ENCODE results near the gene OSBPL8.

Gene OSBPL8

DNA sequence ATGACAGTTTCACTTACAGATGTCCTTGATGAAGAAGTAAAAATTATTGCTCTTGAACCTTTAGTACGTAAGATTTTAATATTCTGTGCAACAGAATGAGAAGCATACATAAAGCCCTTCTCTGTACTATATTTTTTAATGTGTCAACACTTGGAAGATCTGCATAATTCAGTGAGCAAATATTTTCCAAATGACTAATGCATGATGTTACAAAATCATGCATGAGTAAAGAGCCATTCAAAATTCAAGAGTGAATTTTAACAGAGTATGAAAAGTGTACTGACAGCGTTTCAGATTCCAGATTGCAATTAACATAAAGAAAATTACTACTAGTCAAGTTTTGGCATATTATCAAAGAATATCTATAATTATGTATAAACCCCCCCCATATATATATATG is 110.0 kb downstream of the OSBPL8 start:
- Histone ChIP-seq H3K4me1 (ENCODE audit: control insufficient read depth, insufficient read depth, low read length, poor library complexity, severe bottlenecking) (no peaks in the 10 kb centered on the region), H3K27ac (ENCODE audit: low read depth, low read length, severe bottlenecking) (no peak overlapping the region), H3K4me3 (ENCODE audit: extremely low read depth, insufficient read depth, low read length, poor library complexity, severe bottlenecking) (no peak overlapping the region), H3K36me3 (ENCODE audit: control insufficient read depth, insufficient read depth, low read length) (peaks cover 18% of the 10 kb centered on the region), H3K9me3 (ENCODE audit: control insufficient read depth, low read length) (no peaks in the 10 kb centered on the region)
- WGBS, 2 experiments (ENCODE audit: insufficient coverage in 2 of 2): no CpG with 5 or more reads among the region's 2 CpGs

DNA sequence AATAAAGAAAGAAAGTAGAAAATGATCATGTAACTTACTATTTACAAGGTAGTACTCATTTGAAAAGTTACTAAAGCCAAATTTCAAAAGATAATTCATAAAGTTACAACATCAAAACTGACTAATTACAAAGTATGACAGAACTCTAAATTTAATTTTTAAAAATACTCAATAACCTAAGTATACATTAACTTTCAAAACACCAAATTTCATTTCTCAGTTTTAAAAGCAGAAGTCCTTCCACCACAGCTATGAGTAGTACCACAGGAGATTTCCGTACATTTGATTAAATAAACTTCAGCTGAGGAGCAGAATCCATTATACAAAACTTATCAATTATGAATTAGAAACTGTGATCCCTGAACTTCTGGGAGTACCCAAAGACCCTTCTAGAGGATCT is 110.6 kb downstream of the OSBPL8 start:
- Histone ChIP-seq H3K9me3 (ENCODE audit: control insufficient read depth, low read length) (no peaks in the 10 kb centered on the region), H3K27ac (ENCODE audit: low read depth, low read length, severe bottlenecking) (no peak overlapping the region), H3K4me1 (ENCODE audit: control insufficient read depth, insufficient read depth, low read length, poor library complexity, severe bottlenecking) (no peaks in the 10 kb centered on the region), H3K4me3 (ENCODE audit: extremely low read depth, insufficient read depth, low read length, poor library complexity, severe bottlenecking) (no peak overlapping the region), H3K36me3 (ENCODE audit: control insufficient read depth, insufficient read depth, low read length) (peaks cover 18% of the 10 kb centered on the region)
- WGBS, 2 experiments (ENCODE audit: insufficient coverage in 2 of 2): no CpG with 5 or more reads among the region's 1 CpG

DNA sequence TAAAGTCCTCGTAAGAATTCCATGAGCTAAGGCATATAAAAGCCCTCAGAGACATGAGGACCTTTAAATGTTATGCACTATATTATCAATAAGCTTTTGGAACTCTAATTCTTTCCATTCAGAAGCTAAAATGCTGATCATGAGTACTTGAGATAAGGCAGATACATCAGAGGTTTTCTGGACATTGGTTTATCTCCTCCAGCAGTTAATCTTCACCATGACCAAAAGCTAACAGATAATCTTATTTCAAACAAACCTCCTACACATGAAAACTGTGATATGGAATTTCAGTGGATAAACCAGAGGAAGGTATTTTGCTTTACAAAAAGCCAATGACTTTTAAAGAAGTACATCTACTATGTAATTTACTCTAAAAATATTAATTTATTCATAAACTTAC is 113.5 kb downstream of the OSBPL8 start:
- no peaks in the 10 kb centered on the region for H3K9me3 ChIP-seq (ENCODE audit: control insufficient read depth, low read length)
- whole genome bisulfite sequencing, 2 experiments (ENCODE audit: insufficient coverage in 2 of 2): no CpG with 5 or more reads among the region's 1 CpG
- no peak overlapping the region for H3K4me3 ChIP-seq (ENCODE audit: extremely low read depth, insufficient read depth, low read length, poor library complexity, severe bottlenecking)
- peaks cover 18% of the 10 kb centered on the region for H3K36me3 ChIP-seq (ENCODE audit: control insufficient read depth, insufficient read depth, low read length)
- H3K4me1 ChIP-seq (ENCODE audit: control insufficient read depth, insufficient read depth, low read length, poor library complexity, severe bottlenecking): no peaks in the 10 kb centered on the region
- H3K27ac ChIP-seq (ENCODE audit: low read depth, low read length, severe bottlenecking): no peak overlapping the region

DNA sequence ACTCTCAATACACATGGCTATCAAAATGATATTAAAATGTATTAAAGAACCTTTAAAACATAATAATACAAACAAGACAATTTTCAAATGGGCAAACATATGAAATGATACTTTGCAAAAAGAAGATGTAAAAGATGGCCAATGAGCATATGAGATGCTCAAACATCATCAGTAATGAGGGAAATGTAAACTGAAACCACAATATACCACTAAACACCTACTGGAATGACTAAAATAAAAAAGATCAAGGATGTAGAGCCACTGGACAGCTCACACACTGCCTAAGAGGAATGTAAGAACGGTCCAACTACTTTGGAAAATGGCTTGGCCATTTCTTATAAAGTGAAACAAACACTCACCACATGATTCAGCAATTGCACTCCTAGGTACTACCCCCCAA is 114.1 kb downstream of the OSBPL8 start:
- WGBS, 2 experiments (ENCODE audit: insufficient coverage in 2 of 2): 100% methylated on average over 1 of the region's 1 CpG; no CpG with 5 or more reads in 1 of the 2 experiments
- H3K27ac ChIP-seq (ENCODE audit: low read depth, low read length, severe bottlenecking): no peak overlapping the region

DNA sequence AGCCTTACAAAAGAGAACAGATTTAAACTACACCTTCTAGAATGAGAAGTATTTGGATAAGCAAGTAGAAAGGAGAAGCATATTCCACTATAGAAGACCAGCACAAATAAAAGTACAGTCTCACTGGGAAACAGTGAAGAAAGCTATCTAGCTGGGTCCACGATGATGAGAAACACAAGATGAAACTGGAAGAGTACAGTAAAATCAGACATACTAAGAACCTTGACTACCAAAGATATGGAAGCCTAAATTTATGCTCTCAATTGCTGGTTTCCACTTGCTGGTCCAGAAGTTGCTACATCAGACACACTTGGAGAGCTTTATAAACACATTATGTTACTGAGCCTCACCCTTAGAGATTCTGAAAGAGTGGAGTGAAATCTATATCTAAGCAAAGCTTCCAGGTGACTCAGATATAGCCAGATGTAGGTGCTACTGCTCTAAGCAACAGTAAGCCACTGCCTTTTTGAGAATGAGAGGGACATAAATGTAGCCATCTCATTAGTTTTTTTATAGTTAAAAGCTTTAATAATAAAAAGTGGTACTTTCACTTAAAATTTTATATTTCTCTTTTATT is 115.1 kb downstream of the OSBPL8 start:
- 86% methylated on average over 1 of the region's 1 CpG; no CpG with 5 or more reads in 1 of the 2 experiments for WGBS, 2 experiments (ENCODE audit: insufficient coverage in 2 of 2)
- peaks cover 10% of the 10 kb centered on the region for H3K36me3 ChIP-seq (ENCODE audit: control insufficient read depth, insufficient read depth, low read length)
- no peak overlapping the region for H3K27ac ChIP-seq (ENCODE audit: low read depth, low read length, severe bottlenecking)
- H3K4me3 ChIP-seq (ENCODE audit: extremely low read depth, insufficient read depth, low read length, poor library complexity, severe bottlenecking): no peak overlapping the region
- no peaks in the 10 kb centered on the region for H3K9me3 ChIP-seq (ENCODE audit: control insufficient read depth, low read length)
- H3K4me1 ChIP-seq (ENCODE audit: control insufficient read depth, insufficient read depth, low read length, poor library complexity, severe bottlenecking): no peaks in the 10 kb centered on the region

More for the DNA sequence above, 114.1 kb downstream of the OSBPL8 start:
- Histone ChIP-seq H3K36me3 (ENCODE audit: control insufficient read depth, insufficient read depth, low read length) (peaks cover 18% of the 10 kb centered on the region), H3K9me3 (ENCODE audit: control insufficient read depth, low read length) (no peaks in the 10 kb centered on the region), H3K4me3 (ENCODE audit: extremely low read depth, insufficient read depth, low read length, poor library complexity, severe bottlenecking) (no peak overlapping the region), H3K4me1 (ENCODE audit: control insufficient read depth, insufficient read depth, low read length, poor library complexity, severe bottlenecking) (no peaks in the 10 kb centered on the region)

DNA sequence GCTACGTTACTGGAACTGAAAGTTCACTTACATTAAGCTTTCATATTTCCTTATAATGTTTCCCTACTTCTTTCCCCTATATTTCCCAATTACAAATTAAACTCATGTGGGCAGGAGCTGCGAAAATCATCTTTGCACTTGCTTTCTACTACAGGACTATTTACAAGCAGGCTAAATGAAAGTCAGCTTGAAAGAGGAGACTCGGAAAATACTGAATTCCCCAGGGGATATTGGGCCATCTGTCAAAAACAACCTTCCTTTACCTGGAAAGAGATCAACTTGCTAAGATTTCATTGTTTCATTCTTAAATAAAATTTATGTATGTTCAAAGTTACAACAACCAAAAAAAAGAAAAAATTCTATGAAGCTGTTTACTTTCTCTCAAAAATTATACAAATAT is 118.6 kb downstream of the OSBPL8 start:
- Histone ChIP-seq H3K27ac (ENCODE audit: low read depth, low read length, severe bottlenecking) (no peak overlapping the region), H3K36me3 (ENCODE audit: control insufficient read depth, insufficient read depth, low read length) (peaks cover 4% of the 10 kb centered on the region), H3K9me3 (ENCODE audit: control insufficient read depth, low read length) (no peaks in the 10 kb centered on the region), H3K4me3 (ENCODE audit: extremely low read depth, insufficient read depth, low read length, poor library complexity, severe bottlenecking) (no peak overlapping the region), H3K4me1 (ENCODE audit: control insufficient read depth, insufficient read depth, low read length, poor library complexity, severe bottlenecking) (no peaks in the 10 kb centered on the region)
- WGBS, 2 experiments (ENCODE audit: insufficient coverage in 2 of 2): 86 to 100% methylated on average over 1 to 2 of the region's 3 CpGs

DNA sequence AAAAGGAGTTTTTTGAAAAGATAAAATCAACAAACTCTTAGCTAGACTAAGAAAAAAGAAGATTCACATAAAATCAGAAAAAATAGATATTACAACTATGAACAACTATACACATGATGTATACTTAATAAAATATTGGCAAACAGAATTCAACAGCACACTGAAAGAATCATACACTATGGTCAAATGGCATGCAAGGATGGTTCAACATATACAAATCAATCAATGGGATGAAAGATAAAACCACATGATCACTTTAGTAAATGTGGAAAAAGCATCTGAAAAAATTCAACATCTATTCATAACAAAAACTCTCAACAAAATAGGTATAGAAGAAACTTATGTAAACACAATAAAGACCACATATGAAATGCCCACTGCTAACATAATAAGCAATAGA is 126.8 kb downstream of the OSBPL8 start:
- Histone ChIP-seq H3K9me3 (ENCODE audit: control insufficient read depth, low read length) (peaks cover 13% of the 10 kb centered on the region), H3K4me3 (ENCODE audit: extremely low read depth, insufficient read depth, low read length, poor library complexity, severe bottlenecking) (no peak overlapping the region), H3K36me3 (ENCODE audit: control insufficient read depth, insufficient read depth, low read length) (peaks cover 4% of the 10 kb centered on the region), H3K4me1 (ENCODE audit: control insufficient read depth, insufficient read depth, low read length, poor library complexity, severe bottlenecking) (no peaks in the 10 kb centered on the region), H3K27ac (ENCODE audit: low read depth, low read length, severe bottlenecking) (no peak overlapping the region)

DNA sequence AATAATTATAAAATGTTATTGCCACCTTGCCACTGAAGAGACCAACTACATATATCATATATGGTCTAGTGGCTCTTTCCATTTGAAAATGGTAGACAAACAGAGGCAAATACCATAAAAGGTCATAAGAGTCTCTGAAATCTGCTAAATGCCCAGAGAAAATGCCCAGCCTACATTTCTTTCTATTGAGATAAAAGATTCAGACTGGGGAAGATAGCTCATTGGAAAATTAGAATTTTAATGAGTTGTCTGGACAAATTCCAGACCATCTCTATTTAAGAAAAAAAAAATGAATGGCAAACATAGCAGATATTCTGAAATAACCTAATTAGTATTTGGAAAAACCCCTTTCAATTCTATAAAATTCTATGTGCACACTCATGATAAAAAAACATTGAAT is 131.5 kb downstream of the OSBPL8 start:
- no peak overlapping the region for H3K27ac ChIP-seq (ENCODE audit: low read depth, low read length, severe bottlenecking)
- peaks cover 17% of the 10 kb centered on the region for H3K9me3 ChIP-seq (ENCODE audit: control insufficient read depth, low read length)
- H3K4me3 ChIP-seq (ENCODE audit: extremely low read depth, insufficient read depth, low read length, poor library complexity, severe bottlenecking): no peak overlapping the region

DNA sequence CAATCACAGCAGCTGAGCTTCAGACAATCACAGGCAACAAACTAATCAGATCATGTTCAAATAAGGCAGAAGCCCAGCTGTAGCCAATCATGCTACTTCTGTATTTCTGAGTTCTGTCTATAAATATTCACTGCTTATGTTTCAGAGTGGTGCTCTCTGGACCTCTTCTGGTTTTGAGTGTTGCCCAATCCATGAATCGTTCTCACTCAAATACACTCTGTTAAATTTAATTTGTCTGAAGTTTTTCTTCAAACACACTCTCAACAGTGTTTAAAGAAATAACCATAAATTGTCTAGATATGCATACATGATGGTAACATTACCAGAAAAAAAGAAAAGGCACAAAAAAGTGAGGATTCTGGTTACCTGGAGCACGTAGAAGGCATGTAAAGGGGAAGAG is 133.4 kb downstream of the OSBPL8 start:
- H3K9me3 ChIP-seq (ENCODE audit: control insufficient read depth, low read length): peaks cover 17% of the 10 kb centered on the region
- no peak overlapping the region for H3K27ac ChIP-seq (ENCODE audit: low read depth, low read length, severe bottlenecking)
- no peak overlapping the region for H3K4me3 ChIP-seq (ENCODE audit: extremely low read depth, insufficient read depth, low read length, poor library complexity, severe bottlenecking)
- peaks cover 12% of the 10 kb centered on the region for H3K4me1 ChIP-seq (ENCODE audit: control insufficient read depth, insufficient read depth, low read length, poor library complexity, severe bottlenecking)
- no CpG with 5 or more reads among the region's 2 CpGs for WGBS, 2 experiments (ENCODE audit: insufficient coverage in 2 of 2)
- peaks cover 5% of the 10 kb centered on the region for H3K36me3 ChIP-seq (ENCODE audit: control insufficient read depth, insufficient read depth, low read length)

More for the DNA sequence above, 131.5 kb downstream of the OSBPL8 start:
- peaks cover 1% of the 10 kb centered on the region for H3K4me1 ChIP-seq (ENCODE audit: control insufficient read depth, insufficient read depth, low read length, poor library complexity, severe bottlenecking)
- H3K36me3 ChIP-seq (ENCODE audit: control insufficient read depth, insufficient read depth, low read length): peaks cover 5% of the 10 kb centered on the region

DNA sequence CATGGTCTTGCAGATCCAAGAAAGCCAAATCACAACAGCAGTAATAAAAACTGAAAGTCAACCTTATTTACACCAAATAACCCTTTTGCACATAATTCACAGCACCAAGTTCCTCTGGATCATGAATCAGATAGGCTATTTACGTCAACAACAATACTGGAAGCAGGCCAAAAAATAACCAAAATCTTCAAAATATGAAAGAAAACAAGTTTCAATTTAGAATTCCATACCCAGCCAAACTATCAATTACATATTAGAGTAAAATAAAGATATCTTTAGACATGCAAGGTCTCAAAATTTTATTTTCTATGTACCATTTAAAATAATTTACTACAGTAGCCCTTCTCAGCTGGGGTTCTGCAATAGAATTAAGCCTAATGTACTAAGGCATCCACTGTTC is 134.6 kb downstream of the OSBPL8 start:
- Histone ChIP-seq H3K9me3 (ENCODE audit: control insufficient read depth, low read length) (peaks cover 17% of the 10 kb centered on the region), H3K27ac (ENCODE audit: low read depth, low read length, severe bottlenecking) (no peak overlapping the region), H3K36me3 (ENCODE audit: control insufficient read depth, insufficient read depth, low read length) (peaks cover 5% of the 10 kb centered on the region), H3K4me3 (ENCODE audit: extremely low read depth, insufficient read depth, low read length, poor library complexity, severe bottlenecking) (no peak overlapping the region), H3K4me1 (ENCODE audit: control insufficient read depth, insufficient read depth, low read length, poor library complexity, severe bottlenecking) (peaks cover 12% of the 10 kb centered on the region)
- 100% methylated on average over 1 of the region's 1 CpG; no CpG with 5 or more reads in 1 of the 2 experiments for WGBS, 2 experiments (ENCODE audit: insufficient coverage in 2 of 2)

DNA sequence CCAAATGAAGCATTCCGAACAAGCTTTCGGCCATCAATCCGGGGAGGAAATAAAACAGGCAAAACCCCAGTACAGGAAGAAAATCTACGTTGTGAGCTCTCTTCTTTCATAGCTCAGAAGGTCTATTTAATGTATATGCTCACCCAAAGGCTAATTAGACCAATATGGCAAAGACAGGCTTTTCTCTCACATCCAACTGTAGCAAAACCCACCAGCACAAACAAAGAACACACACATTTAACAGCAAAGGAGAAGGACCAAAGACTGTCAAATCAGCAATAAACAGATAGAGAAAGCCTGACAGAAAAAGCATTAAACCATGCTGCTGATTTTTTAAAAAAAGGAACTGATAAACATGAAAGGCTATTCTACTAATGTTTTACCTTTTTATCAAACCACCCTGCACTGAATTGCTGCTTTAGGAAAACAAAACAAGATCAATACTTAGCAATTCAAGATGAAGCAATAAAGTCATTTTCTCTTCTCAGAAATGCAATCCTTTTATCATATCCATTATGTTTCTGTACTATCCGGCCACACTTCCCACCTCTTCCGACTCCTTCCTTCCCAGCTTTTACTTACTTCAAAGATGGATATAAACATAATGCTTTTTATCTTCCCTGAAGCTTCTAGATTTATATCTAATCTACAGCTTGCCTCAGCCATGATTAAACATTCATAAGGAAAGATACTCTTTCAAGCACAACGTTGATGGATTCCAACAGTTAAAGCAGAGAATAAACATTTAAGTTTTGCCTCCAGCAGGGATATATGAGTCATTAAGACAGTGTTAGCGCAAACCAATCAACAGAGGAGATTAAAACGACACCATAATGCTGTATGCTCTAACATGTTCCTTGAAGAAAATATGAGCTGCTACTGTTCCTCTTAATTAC is 136.8 kb downstream of the OSBPL8 start:
- peak overlapping the region; percentile 50 for H3K27ac ChIP-seq (ENCODE audit: low read depth, low read length, severe bottlenecking)
- 89 to 92% methylated on average over 7 to 8 of the region's 9 CpGs for WGBS, 2 experiments (ENCODE audit: insufficient coverage in 2 of 2)
- no peak overlapping the region for H3K4me3 ChIP-seq (ENCODE audit: extremely low read depth, insufficient read depth, low read length, poor library complexity, severe bottlenecking)
- H3K4me1 ChIP-seq (ENCODE audit: control insufficient read depth, insufficient read depth, low read length, poor library complexity, severe bottlenecking): peaks cover 12% of the 10 kb centered on the region
- H3K9me3 ChIP-seq (ENCODE audit: control insufficient read depth, low read length): peaks cover 17% of the 10 kb centered on the region
- H3K36me3 ChIP-seq (ENCODE audit: control insufficient read depth, insufficient read depth, low read length): peaks cover 5% of the 10 kb centered on the region

Measured in mesodermal cell (in vitro differentiated cells).